ENCODE results near the gene SLC25A34.
A peak's percentile ranks its signal among the peaks of the same experiment; 100 is the strongest.

SLC25A34 gene

DNA sequence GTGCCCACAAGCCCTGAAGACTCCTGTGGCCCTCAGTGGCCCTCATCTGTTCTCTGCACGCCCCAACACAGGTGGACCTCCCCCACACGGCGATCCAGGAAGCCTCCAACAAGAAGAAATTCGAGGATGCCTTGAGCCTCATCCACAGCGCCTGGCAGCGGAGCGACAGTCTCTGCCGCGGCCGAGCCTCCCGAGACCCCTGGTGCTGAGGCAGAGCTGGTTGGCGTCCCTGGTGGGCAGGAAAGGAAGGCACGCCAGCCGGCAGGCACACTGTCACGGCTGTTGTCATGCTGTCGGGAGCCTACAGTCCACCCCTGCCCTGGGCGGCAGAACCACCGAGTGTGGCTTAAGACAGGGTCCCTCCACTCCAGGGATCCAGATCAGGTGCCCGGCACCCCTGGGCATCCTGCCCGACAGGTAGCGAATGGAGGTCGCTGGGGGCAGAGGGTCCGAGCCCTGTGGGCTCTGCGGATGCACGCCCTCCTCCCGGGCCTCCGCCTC lies 2.3 kb upstream of the SLC25A34 start:
- DNase-seq: no peak

DNA sequence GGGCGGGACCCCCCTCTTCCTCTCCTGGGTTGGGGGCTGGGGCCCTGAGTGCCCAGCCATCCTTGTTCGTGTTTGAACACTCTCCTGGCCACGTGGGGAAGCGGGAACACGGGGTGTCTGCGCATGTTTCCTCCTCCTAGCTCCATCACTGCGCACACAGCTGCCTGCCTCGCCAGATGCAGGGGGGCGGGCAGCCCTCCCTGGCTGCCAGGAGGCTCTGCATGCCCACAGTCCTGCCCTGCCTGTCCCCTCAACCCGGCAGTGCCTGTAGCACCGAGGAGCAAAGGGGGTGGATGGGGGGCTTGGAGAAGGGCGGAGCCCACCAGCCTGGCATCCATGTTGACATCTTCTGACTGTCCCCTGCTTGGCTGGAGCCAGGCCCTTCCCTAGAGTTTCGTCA lies 1.8 kb upstream of the SLC25A34 start:
- DNase-seq: no peak

DNA sequence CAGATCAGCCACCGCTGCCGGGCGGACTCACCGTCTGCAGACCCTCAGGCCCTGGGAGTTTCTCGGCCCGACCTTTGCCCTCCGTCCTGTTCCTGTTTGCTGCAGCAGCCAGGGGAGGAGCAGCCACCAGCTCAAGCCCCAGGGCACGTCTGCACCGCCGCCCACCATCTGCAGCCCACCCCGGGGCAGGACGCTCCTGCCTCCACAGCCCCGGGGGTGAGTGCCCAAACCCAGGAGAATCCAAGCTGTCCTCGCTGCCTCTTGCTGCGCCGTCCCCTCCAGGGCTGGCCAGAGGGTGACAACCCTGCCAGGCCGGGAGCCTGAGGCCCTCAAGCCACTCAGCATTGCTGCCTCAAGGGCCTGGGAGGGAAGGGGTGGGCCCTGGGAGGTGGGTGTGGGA lies 1.2 kb upstream of the SLC25A34 start:
- no peak for DNase-seq

DNA sequence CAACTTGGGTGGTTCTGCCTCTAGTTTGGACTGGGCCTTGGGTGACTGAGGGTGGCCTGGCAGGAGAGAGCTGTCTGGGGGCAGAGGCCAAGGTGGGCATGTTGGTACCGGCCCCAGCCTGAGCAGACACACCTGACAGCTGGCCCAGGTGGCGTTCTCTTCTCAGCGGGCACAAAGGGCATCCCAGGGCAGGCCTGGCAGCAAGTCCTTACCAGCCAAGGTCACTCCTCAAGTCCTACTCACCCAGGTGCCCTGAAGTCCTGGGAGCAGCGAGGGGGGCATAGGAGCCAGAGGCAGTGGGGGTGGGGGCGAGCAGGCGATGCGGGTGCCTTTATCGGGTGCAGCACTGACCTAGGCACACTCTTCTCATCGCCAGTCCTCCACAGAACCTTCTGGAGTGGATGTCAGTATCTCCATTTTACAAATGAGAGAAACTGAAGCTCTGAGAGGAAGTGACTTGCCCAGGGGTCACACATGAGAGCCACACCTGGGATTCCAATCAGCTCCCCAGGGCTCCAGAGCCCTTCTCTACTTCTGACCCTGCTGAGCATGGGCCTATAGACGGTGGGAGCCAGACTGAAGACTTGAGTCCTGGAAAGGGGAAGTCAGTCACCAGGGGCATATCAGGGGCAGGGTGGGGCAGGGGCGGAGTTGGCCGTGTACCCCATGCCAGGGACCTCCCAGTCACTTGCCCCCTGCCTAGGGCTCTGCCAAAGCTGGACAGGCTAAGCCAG lies 587 bp upstream of the SLC25A34 start:
- no peak for DNase-seq

DNA sequence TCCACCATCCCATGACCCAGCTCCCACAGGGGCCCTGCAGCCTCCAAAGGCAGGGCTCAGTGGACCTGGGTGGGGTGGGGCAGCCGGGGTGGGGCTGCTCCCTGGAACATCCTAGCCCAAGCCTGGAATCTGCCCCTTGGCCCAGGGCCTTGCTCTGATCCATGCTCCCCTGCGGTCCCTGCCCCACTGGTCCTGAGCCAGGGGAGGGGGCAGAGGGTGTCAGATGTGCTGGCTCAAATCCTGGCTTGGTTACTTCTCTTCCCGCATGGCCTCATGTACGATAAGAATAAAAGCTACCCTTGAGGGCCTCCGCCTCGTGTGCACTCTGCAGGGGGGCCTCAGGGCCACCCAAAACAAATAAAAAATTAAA lies 819 bp downstream of the SLC25A34 start:
- DNase-seq: no peak

DNA sequence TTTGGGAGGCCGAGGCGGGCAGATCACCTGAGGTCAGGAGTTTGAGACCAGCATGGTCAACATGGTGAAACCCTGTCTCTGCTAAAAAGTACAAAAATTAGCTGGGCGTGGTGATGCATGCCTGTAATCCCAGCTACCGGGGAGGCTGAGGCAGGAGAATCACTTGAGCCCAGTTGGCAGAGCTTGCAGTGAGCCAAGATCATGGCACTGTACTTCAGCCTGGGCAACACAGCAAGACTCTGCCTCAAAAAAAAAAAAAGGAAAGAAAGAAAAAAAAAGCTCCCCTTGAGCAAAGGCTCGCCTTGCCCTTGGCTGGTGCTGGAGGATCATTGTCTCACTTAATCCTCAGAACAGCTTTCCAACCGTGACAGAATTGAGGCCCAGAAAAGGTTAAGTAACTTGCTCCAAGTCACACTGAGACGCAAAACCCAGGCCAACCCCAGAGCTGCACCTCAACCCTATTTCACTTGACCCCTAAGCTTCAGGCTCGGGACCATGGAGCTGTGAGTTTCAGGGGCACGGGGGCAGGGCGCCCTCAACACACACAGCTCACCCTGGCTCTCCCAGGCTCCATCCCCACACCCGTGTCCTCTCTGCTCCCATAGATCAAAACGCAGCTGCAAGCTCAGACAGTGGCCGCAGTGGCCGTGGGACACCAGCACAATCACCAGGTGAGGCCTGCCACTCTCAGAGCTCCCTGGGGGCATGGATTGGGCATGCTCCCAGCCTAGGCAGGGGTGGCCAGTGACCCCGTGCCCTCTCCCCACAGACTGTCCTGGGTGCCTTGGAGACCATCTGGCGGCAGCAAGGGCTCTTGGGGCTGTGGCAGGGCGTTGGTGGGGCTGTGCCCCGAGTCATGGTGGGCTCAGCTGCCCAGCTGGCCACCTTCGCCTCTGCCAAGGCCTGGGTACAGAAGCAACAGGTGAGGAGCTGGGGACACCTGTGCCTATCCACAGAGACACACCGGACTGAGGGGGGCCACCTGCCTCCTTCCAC lies 1.6 kb downstream of the SLC25A34 start:
- no peak for DNase-seq

DNA sequence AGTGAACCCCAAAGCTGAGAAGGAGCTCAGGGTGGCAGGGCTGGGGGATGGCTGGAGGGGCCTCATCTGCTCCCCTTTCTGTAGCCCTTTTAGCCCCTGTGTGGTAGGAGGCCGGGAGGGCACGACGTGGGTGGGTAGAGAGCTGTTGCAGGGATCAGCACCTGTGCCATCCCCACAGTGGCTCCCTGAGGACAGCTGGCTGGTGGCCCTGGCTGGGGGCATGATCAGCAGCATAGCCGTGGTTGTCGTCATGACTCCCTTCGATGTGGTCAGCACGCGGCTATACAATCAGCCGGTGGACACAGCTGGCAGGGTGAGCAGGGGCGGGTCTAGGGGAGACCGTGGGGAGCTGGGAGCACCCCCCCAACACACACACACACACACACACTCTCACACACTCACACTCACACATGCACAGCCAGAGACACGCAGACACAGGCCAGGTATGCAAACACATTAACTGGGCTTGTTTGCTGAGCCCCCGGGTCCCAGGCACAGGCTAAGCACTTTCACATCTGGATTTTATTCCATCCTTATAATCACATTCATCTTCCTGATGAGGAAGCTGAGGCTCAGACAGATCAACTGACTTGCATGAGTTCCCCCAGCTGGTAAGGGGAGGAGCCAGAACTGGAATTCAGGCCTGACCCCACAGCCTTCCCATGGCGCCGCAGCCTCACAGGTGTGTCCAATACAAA lies 2.5 kb downstream of the SLC25A34 start:
- DNase-seq: no peak

DNA sequence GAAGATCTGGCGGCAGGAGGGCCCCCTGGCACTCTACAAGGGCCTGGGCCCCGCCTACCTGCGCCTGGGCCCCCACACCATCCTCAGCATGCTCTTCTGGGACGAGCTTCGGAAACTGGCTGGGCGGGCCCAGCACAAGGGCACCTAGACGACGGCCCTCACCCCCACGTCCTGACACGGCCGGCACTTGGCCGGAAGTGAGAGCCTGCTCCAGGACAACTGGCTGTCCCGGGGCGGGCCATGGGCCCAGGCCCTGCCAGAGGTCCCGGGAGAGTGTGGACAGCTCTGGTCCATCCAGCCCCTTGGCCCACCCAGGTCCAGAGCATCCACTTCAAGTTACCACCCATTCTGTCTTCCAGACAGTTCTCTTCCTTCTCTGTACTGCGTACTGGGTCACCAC lies 3.2 kb downstream of the SLC25A34 start:
- DNase-seq: no peak

DNA sequence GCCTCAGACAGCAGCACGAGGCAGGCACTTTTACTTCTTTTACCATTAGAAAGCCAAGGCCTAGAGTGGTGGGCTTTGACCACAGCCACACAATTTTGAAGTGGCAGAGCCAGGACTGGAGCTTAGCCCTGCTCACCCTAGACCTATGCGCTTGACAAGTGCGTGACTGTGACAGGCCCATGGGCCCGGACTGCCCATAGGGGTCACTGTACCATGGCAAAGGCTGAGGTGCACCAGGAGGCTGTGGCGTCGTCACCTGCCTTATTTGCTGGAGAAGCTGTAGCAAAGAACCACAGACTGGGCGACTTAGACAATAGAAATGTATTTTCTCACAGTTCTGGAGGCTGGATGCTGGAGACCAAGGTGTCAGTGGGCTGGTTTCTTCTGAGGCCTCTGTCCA lies 3.7 kb downstream of the SLC25A34 start:
- DNase-seq: no peak

DNA sequence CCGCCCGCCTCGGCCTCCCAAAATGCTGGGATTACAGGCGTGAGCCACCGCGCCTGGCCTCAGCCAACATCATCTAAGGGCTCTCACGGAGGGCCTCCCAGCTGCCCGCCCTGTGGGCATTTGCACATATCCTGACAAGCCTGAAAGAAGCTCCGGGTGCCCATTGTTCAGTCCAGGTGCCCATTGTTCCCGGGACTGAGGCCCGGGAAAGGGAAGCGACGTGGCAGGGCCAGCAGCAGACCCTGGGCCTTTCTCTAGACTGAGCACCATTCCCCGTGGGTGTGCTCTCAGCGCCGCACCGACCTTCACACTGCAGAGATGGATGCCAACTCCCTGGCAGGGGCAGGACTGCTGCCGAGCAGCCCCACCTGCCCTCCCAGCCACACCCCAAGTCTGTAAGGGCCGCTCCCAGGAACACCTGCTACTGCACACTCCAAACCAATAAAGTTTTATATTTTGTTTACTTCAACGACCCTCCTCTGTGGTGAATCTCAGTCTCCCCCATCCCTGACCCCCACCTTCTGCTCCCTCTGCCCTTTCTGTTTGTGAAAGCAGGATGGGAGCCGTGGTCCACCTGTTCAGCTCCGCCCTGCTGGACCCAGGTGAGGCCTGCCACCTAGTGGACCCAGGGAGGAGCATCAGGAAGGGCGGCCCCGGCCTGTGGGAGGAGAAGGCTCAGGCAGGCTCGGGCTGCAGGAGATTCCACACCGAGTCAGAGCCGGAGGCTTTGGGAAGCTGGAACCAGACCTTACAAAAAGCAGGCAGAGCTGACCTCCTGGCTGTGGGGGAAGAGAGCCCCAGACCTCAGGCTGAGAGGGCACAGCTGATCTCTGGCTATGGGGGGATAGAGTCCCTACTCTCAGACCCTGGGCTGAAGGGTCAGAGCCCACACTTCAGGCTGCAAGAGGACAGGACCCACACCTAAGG lies 5.1 kb downstream of the SLC25A34 start:
- peak; percentile 69 for DNase-seq

DNA sequence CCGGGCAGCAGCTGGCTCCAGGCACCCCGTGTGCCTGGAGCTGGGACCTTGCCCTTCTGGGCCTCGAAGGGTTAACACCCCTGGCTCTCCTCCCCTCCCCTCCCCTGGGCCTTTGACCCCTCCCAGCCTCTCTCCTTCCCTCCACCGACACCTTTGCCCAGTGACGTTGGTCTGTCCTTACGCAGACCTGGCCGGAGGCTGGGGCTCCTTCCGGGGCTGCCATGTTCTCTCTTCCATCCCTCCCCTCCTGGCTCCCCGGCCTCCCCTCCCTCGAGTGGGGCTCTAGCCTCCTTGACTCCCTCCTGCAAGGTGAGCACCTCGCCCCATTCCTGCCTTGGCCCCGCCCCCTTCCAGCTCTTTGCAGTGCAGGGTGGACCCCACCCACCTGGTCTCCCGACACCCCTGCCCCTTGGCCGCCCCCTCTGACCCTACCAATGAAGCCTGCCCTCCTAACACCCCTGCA lies 6.3 kb downstream of the SLC25A34 start, which contains the start of gene TMEM82:
Gene TMEM82, plus strand, starts transcription at position 161 of the 463 bp plus-strand sequence. Its CDS starts 61 bp downstream, at position 222.
- no peak for DNase-seq

DNA sequence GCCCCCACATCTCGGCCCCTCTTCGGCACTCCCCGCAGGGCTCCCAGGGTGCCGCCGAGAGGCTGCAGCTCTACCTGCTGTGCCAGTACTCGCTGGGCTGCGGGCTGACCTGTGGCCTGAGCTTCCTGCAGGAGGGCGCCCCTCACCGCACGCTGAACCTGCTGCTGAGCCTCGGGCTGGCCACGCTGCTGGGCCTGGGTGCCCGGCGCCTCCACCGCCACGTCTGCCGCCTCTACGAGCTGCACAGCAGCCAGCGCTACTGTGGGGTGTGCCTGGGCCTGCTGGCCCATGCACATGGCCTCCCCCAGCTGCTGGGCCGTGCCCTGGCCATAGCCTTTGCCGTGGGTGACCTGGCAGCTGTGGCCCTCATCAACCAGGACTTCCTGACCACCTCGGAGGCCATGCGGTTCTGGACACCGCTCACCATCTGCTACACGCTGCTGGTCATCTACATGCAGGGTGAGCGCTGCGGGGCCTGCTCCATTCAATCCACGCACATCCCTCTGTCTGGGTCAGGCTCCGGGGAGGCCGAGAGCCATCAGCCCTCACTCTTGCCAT lies 8.1 kb downstream of the SLC25A34 start:
- no peak for DNase-seq

DNA sequence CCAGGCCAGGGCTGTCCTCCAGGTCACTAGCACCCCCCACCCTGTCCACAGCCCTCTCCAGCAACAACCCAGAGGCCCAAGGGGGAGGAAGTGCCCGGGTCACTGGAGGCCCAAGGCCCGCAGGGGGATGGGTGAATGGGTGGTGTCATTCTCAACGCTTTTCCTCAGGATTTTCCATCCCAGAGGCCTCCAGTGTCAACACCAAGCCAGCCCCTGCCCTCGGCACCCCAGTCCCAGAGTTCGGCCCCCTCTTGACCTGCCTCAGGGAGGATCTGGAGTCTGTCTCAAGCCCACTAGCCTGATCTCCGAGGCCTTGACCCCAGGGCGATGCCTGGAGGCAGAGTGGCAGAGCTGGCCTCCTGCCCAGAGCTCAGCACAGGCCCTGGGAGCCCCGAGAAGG lies 11.3 kb downstream of the SLC25A34 start:
- no peak for DNase-seq

DNA sequence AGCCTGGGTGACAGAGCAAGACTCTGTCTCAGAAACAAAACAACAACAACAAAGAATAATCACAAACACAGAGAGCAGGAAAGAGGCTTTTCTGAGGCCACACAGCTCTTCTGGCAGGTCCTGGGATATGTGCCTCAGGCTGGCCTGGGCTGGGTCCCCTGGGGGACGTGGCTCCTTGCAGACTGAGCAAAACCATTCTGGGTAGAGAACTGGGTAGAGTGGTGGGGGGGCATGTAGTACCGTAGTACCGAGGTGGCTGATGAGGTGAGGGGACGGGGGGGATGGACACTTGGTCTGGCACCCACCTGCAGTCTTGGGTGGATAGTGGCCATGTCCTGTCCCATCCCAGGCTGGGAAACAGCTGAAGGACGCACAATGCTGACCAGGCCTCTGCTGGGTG lies 12.2 kb downstream of the SLC25A34 start:
- no peak for DNase-seq

DNA sequence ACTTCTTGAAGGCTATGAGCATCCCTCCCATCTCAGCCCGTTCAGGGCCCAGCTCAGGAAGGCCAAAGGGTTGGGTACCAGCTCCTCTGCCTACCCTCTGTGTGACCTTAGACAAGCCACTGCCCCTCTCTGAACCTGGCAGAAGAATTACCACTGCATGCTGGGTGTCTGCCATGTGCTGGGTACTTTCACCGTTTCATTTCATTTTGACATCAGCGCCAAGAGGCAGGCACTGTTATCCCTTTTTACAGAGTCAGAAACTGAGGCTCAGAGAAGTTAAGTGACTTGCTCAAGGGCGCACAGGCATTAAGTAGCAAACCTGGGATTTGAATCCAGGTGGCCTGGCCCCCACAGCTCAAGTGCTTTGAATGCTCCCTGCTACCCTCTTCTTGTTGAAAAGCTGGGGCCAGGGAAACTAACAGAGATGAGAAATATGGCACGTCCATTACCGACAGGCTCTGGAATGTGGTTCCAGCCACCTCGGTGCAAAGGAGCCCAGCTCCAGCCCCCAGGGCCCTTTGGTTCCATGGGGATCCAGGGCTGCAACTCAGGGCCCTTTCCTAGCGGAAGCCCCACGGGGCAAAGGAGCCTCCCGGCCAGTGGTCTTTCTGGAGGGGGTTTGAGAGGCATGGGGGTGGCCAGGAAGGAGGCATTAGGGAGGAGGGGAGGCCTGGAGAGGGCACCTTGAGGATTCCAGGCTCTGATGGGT lies 12.8 kb downstream of the SLC25A34 start:
- DNase-seq: no peak

DNA sequence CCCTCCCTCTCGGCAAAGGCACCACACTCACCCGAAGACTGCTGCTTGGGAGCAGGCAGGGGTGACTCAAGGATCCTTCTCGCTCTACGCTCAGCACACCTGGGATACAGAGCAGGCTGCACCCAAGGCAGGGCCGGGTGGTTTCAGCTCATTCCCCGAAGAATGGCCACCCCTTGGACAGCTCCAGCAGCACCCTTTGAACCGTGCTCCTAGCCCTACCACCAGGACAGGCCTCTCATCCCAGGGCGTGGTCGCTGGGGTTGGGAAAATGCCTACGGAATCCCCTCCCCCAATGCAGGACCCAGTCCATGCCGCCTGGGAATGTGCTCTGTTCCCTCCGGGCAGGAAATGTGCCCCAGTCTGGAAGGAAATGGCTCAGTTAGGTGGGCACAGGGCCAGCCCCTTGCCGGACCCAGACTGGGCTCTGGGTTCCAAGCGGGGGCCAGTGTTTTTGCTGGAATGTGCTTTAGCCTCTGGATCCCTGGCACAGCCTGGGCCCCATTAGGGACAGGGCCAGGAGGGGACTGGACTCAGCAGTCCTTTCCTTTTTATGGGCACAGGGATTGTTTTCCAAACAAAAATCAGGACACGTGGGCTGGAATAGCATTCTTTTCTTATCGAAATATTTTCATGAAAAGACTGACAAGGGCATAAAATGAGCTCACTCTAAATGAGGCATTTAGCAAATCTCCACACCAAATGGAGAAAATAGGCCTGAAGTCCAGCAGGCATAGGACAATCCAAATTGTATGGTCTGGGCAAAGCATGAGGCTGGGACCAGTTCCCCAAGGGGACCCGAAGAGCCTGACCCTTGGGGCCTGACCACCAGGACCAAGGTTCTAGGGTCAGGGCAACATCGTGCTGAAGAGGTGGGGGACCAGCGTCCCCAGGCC lies 13.6 kb downstream of the SLC25A34 start:
- DNase-seq: no peak

DNA sequence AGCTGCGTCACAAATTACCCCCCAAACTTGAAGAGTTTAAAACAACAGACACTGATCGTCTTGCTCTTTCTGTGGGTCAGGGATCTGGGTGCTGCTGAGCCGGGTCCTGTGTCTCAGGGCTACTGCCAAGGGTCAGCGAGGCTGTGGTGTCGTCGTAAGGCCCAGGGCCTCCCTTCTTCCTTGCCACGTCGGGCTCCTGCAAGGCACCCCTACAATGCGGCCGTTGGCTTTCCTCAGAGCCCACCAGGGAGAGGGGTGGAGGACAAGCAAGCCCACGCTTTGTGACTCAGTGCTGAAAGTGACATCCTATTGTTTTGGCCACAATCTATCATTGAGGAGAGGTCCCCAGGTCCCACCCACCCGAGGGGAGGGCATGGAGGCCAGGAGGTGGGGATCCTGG lies 14.9 kb downstream of the SLC25A34 start:
- no peak for DNase-seq

DNA sequence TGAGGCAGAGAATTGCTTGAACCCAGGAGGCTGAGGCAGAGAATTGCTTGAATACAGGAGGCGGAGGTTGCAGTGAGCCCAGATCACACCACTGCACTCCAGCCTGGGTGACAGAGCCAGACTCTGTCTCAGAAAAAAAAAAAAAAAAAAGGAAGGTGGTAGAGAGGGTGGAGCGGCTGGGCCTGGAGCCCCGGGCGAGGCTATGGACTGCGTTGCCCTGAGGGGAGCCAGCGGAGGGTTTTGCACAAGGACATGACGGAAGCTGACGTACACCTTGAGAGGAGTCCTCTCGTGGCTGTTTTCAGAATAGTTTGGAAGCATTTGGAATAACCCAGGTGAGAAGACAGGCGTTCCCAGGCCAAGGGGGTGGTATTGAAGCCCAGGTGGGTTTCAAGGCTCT lies 15.7 kb downstream of the SLC25A34 start:
- no peak for DNase-seq

DNA sequence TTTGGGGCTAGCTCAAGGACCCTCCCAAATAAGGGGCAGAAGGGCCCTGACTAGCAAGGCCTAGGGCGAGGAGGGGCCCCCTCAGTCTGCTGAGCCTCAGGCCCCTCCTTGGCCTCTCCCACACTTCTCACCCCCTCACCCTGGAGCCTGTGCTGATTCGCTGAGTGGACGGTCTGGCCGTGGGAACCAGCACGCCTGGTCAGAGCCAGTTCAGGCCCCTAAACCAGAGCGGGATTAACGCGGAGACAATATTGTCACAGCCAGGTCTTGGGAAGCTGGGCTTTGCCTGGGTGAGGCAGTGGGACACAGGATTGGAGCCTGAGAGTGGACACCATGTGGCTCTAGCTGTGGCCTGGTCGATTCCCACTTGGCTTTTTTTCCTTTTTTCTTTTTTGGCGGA lies 17.7 kb downstream of the SLC25A34 start:
- no peak for DNase-seq

Measured in NCI-H748 treated with DMSO at 0.1 percent for 48 hours (cell line).